ENCODE data around the gene ITLN1.
A peak's percentile ranks its signal among the peaks of the same experiment; 100 is the strongest.
"Not testable (repeated sequence)": the region's sequence is repeated elsewhere in the genome, so short reads cannot be mapped to it uniquely, and the experiment has no call there.

ITLN1 gene

DNA sequence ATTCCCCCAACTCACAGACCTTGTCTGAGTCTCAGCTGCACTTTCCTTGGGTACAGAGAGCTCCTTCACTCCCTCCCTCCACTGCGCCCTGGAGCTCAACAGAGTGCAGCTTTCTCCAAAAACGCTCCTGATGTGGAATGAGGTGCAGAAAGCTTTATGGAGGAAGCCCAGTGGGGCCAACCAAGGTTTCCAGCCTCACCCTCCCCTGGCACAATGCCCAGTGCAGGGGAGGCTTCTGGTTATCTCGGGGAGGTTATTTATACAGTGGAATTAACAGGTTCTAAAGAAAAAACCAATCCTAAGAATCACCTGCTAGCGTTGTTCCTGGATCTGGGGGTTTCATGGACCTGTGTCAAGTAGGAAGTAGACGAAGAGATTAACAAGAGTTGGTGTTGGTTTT is at the start of gene ITLN1:
Gene ITLN1, minus strand, starts transcription at position 139 of the 400 bp plus-strand sequence. CDS start 303 bp downstream, outside the sequence.
- no peak for DNase-seq

DNA sequence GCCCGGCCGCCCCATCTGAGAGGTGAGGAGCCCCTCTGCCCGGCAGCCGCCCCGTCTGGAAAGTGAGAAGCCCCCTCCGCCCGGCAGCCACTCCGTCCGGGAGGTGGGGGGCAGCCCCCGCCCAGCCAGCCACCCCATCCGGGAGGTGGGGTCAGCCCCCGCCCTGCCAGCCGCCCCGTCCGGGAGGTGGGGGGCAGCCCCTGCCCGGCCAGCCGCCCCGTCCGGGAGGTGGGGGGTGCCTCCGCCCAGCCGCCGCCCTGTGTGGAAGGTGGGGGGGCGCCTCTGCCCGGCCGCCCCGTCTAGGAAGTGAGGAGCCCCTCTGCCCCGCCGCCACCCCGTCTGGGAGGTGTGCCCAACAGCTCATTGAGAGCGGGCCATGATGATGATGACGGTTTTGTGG is 48.3 kb upstream of the ITLN1 start:
- not testable (repeated sequence) for DNase-seq

GRCh38 chr1:160925652-160926244 is 40.8 kb upstream of the ITLN1 start:
- no peak for DNase-seq

- DNase-seq, result no peak
These were observed 40.0 kb upstream of the ITLN1 start for GRCh38 chr1:160924791-160925651.

DNA sequence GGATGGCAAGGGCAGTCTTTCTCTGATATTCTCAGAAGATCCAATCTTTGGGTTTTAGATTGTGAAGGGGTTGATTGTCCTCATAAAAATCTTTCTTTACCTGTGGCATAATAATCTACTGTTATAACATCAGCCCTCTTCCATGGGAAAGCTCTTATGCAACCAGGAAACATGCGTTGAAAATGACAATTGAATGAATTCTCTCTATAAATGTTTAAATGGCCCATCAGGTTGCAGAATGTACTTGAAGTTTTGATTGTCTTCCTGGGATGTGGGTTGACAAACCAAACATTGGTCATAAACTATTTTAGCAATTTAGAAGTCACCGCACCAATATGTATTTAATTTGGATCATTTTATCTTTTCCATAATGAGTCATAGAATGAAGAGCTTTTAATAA is 31.7 kb upstream of the ITLN1 start:
- no peak for DNase-seq

DNA sequence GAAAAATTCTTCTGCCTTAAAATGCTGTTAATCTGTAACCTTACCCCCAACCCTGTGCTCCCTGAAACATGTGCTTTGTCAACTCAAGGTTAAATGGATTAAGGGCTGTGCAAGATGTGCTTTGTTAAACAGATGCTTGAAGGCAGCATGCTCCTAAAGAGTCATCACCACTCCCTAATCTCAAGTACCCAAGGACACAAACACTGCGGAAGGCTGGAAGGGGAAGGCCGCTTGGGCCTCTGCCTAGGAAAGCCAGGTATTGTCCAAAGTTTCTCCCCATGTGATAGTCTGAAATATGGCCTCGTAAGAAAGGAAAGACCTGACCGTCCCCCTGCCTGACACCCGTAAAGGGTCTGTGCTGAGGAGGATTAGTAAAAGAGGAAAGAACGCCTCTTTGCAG is 28.2 kb upstream of the ITLN1 start:
- not testable (repeated sequence) for DNase-seq

DNA sequence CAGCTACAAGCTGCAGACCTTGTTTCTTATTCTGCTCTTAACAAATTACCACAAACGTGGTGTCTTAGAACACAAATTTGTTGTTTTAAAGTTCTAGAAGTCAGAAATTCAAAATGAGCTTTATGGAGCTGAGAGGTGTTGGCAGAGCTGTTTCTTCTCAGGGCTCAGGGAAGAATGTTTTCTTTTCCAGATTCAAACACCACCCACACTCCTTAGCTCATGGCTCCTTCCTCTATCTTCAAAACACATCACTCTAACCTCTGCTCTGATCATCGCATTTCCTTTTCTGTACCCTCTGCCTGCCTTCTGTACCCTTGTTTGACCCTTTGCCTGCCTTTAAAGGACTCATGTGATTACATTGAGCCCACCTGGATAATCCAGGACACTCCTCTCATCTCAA is 26.9 kb upstream of the ITLN1 start:
- DNase-seq, result no peak

DNA sequence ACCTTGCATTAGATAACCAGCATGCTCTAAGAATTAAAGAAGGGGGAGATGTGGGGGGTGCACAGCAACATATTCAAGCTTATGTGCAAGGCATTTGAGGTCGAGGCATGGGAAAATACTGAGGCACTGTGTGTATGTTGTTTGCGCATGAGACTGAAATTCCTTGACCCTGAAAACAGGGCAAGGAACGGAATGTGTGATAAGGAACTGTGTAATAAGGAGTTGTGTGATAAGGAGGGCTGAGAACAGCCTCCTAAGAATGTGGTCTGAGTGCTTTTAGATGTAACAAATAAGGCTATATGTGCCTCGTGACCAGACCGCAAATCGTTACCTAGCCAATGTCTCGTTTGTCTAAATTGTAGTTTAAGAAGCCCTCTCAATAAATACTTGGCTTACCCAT is 26.5 kb upstream of the ITLN1 start:
- DNase-seq, result no peak

DNA sequence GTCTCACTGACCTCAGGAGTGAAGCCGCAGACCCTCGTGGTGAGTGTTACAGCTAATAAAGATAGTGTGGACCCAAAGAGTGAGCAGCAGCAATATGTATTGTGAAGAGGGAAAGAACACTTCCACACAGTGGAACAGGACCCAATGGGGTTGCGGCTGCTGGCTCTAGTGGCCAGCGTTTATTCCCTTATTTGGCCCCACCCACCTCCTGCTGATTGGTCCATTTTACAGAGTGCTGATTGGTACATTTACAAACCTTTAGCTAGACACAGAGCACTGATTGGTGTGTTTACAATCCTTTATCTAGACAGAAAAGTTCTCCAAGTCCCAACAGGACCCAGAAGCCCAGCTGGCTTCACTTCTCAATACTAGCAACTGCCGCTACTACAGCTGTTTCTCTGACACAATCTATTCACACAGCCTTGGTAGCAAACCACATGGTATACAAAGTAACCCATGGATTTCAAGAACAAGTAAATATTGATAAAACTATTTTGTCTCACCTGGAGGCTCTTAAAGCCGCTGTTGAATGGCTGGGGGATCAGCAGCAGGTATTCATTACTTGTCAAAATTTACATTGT is 25.3 kb upstream of the ITLN1 start:
- DNase-seq, result no peak

GRCh38 chr1:160907976-160908375 is 23.0 kb upstream of the ITLN1 start:
- DNase-seq, result peak; percentile 20

DNA sequence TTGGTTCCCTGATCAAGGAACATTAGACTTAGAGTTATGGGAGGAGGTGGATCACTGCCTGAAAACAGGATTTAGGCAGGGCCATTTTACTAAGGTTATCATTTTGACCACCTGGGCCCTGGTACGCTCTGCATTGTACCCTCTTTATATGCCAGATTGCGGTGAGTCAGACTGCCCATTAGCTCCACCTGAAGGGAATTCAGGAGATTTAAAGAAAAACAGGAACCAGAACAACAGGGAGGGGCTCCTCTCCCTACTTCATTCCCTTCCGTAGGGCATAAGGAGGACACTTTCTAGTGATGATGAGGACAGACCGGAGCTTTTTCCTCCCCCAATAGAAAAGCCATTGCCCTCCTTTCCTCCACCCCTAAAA is 20.6 kb upstream of the ITLN1 start:
- DNase-seq, result no peak

DNA sequence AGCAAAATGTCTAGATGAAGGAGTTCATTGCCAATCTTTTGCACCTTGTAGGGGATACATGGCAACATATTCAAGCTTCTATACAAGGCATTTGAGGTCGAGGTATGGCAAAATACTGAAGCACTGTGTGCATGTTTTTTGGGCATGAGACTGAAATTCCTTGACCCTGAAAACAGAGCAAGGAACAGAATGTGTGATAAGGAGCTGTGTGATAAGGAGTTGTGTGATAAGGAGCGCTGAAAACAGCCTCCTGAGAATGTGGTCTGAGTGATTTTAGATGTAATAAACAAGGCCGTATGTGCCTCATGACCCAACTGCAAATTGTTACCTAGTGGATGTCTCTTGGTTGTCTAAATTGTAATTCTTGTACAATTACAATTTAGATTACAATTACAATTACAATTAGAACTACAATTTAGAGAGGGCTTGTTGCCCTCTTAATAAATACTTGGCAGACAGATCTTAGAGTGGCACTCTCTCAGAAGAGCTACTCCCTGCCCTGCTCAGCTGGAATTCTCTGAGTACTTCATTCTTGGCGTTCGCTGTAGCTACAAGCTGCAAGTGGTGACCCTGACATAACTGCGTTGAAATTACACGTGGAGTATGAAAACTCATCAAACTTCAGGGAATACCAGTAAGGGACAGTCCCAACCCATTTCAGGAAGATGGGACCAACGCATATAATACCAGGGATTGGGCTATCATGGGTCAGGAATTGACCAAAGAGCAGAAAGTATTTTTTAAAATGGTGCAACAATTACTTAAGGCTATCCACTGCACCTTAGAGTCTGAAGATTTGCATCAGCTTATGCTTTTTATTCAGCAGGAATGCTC is 20.0 kb upstream of the ITLN1 start:
- DNase-seq, result no peak

DNA sequence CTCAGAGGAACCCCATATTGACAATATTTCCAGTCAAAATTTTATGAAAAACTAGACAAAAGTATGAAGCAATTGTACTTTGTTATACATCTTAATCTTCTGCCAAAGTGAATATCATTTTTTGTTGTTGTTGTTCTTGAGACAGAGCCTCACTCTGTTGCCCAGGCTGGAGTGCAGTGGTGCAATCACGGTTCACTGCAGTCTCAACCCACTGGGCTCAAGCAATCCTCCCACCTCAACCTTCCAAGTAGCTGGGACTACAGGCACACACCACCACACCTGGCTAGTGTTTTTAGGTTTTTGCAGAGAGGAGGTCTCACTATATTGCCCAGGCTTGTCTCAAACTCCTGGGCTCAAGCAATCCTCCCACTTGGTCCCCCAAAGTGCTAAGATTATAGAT is 17.3 kb upstream of the ITLN1 start:
- DNase-seq, result not testable (repeated sequence)

DNA sequence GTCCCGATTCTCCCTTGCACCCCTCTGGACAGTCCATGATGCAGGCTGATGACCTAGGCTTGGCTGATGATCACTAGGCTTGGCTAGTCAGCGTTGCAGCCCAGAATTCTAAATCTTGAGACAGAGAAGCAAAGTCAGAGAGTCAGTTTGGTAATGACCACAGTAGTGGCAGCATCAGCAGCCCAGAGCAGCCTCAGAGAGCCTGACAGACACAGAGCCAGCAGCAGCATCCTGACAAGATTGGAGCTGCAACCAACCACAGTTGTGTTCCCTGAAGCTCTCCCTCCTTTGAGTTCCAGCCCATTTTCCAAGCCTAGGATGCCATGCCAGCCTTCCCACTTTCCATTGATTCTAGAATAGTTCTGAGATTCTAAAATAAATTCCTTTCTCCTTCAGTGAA is 16.8 kb upstream of the ITLN1 start:
- no peak for DNase-seq

GRCh38 chr1:160900683-160901082 is 15.7 kb upstream of the ITLN1 start:
- DNase-seq, result not testable (repeated sequence)

DNA sequence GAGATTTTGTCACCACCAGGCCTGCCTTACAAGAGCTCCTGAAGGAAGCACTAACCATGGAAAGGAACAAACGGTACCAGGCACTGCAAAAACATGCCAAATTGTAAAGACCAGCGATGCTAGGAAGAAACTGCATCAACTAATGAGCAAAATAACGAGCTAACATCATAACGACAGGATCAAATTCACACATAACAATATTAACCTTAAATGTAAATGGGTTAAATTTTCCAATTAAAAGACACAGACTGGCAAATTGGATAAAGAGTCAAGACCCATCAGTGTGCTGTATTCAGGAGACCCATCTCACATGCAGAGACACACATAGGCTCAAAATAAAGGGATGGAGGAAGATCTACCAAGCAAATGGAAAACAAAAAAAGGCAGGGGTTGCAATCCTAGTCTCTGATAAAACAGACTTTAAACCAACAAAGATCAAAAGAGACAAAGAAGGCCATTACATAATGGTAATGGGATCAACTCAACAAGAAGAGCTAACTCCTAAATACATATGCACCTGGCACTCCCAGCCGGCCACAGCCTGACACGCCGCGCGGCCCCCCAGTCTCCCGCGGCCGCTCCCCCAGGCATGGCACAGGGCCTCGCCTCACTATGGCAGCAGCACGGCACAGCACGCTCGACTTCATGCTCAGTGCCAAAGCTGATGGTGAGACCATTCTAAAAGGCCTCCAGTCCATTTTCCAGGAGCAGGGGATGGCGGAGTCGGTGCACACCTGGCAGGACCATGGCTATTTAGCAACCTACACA is 9.6 kb upstream of the ITLN1 start:
- not testable (repeated sequence) for DNase-seq

DNA sequence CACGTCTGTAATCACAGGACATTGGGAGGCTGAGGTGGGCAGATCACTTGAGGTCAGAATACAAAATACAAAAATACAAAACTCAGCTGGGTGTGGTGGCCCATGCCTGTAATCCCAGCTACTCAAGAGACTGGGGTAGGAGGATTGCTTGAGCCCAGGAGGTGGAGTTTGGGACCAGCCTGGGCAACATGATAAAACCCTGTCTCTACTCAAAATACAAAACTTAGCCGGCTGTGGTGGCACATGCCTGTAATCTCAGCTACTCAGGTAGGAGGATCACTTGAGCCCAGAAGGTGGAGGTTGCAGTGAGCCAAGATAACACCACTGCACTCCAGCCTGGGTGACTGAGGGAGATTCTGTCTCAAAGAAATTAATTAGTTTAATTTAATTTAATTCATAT is 6.5 kb upstream of the ITLN1 start:
- DNase-seq, result no peak

DNA sequence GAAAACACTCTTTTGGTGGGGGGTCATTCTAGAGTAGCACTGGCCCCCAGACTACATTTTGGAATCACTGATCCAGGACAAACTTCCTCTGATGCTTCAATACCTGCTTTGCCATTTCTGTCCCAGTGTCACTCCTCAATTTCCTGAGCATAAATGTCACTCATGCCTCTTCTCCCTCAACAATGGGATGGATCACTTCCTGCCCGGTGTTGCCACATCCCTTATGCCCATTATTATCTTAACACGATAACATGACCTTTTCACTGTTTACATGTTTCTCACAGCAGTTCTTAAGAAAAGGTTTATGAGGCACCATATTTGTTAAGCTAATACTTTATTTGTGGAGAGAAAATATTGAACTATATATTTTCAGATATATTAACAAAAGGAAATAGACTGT is 3.9 kb upstream of the ITLN1 start:
- no peak for DNase-seq

- no peak for DNase-seq
These were observed 2.1 kb upstream of the ITLN1 start for GRCh38 chr1:160887071-160887470.

DNA sequence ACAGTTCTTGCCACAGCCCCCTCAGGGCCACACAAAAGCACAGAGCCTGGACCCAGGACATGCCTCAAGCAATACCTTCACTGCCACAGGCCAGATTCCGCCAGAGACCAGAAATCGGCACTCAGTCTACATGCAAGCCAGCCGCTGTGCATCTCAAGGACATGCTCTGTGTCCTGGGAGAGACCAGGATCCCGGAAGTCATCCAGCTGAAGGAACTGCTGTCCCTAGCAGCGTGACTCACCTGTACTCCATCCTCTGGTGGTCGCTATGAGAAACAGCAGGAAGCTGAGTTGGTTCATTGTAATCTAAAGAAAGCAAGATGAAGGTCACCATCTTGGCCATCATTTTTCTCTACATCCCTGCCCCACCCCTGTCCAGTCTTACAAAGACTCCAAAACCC is 401 bp downstream of the ITLN1 start:
- no peak for DNase-seq

GRCh38 chr1:160883581-160884513 is 1.1 kb downstream of the ITLN1 start:
- DNase-seq, result peak; percentile 83

Data from eye (tissue), 1 donor.